Measurements from ENCODE around the gene RALBP1.

RALBP1 gene

GRCh38 chr18:9577361-9577760 lies 102.0 kb downstream of the RALBP1 start:
- DNase-seq, result no peak
- in situ Hi-C loops (cut with HindIII; ENCODE audit: low pct_ligation_motif_present, low sequenced_read_pairs), result no loop called here
- no peak for TF ChIP-seq CTCF (IDR thresholded peaks at IDR 0.05; ENCODE audit: low read depth, low read length, missing control alignments)
- Histone ChIP-seq H3K27ac (no peak overlapping the region), H3K36me3 (replicated peaks) (peaks cover 19% of the 10 kb centered on the region), H3K27me3 (replicated peaks) (no peaks in the 10 kb centered on the region), H3K4me3 (ENCODE audit: low read depth, low read length) (no peak overlapping the region)

GRCh38 chr18:9578306-9578705 lies 103.0 kb downstream of the RALBP1 start:
- peaks cover 26% of the 10 kb centered on the region for H3K36me3 ChIP-seq (replicated peaks)
- DNase-seq, result no peak
- H3K27ac ChIP-seq, result no peak overlapping the region
- in situ Hi-C loops (cut with HindIII; ENCODE audit: low pct_ligation_motif_present, low sequenced_read_pairs), result no loop called here
- no peak overlapping the region for H3K4me3 ChIP-seq (ENCODE audit: low read depth, low read length)
- no peak for TF ChIP-seq CTCF (IDR thresholded peaks at IDR 0.05; ENCODE audit: low read depth, low read length, missing control alignments)
- no peaks in the 10 kb centered on the region for H3K27me3 ChIP-seq (replicated peaks)

- no peak for TF ChIP-seq CTCF (IDR thresholded peaks at IDR 0.05; ENCODE audit: low read depth, low read length, missing control alignments)
- no peak for DNase-seq
- Histone ChIP-seq H3K27me3 (replicated peaks) (no peaks in the 10 kb centered on the region), H3K36me3 (replicated peaks) (peaks cover 25% of the 10 kb centered on the region), H3K27ac (no peak overlapping the region), H3K4me3 (ENCODE audit: low read depth, low read length) (no peak overlapping the region)
- in situ Hi-C loops (cut with HindIII; ENCODE audit: low pct_ligation_motif_present, low sequenced_read_pairs), result no loop called here
These were observed 106.4 kb downstream of the RALBP1 start for GRCh38 chr18:9581667-9582066.

- Histone ChIP-seq H3K36me3 (replicated peaks) (peaks cover 45% of the 10 kb centered on the region), H3K27me3 (replicated peaks) (no peaks in the 10 kb centered on the region), H3K4me3 (ENCODE audit: low read depth, low read length) (no peak overlapping the region), H3K27ac (no peak overlapping the region)
- TF ChIP-seq CTCF (IDR thresholded peaks at IDR 0.05; ENCODE audit: low read depth, low read length, missing control alignments), result no peak
- in situ Hi-C loops (cut with HindIII; ENCODE audit: low pct_ligation_motif_present, low sequenced_read_pairs), result no loop called here
- no peak for DNase-seq
These were observed 111.5 kb downstream of the RALBP1 start for GRCh38 chr18:9586814-9587213.
